Naive thymus-derived CD4-positive, alpha-beta T cell (primary cell): ENCODE measurements around the gene SLC46A3. TPM values are rescaled to one million over a fixed set of nuclear protein-coding genes. Genes with fewer than 3 reads are reported as not detected.
A peak's percentile ranks its signal among the peaks of the same experiment; 100 is the strongest.
"Not testable (repeated sequence)": the region's sequence is repeated elsewhere in the genome, so short reads cannot be mapped to it uniquely, and the experiment has no call there.

Source experiments
- ATAC-seq: fragments of 150-1000 bp; cut with Tn5 transposase; 2 replicates; pipeline ENCODE4 v1.10.0; 2021; ENCODE audit warnings: mild to moderate bottlenecking, moderate library complexity
- CTCF ChIA-PET: fragments of 350-600 bp; sonication (Branson Sonifier 250); formaldehyde crosslinking; loops from one replicate; lab custom pipeline; 2021; ENCODE audit warnings: antibody characterized with exemption; lab: Charles Lee
- POLR2A ChIA-PET: fragments of 350-600 bp; sonication (Branson Sonifier 250); formaldehyde crosslinking; loops from one replicate; lab custom pipeline; 2021; ENCODE audit warnings: antibody characterized with exemption, inconsistent platforms; lab: Charles Lee
- DNase-seq, 9 donors: peaks; one replicate each; pipeline versions ENCODE4 v3.0.0 to v3.0.0-alpha.2; 2020 to 2022; ENCODE audit warnings: mixed read lengths in 1 of 9
- H3K27ac ChIP-seq: one replicate; pipeline ENCODE4 v1.7.0; 2013; ENCODE audit warnings: mild to moderate bottlenecking, low read depth, low read length, moderate library complexity
- H3K27me3 ChIP-seq, 2 donors: one replicate each; pipeline ENCODE4 v1.7.0; 2013; ENCODE audit warnings: low read length in 2 of 2, mild to moderate bottlenecking in 2 of 2, moderate library complexity in 2 of 2; ENCODE audit not compliant: control insufficient read depth in 2 of 2, insufficient read depth in 2 of 2
- H3K36me3 ChIP-seq, 3 experiments: 1 replicate in 2 of 3; 2 replicates in 1 of 3; pipeline ENCODE4 v1.7.0; 2013; ENCODE audit warnings: low read length in 3 of 3, mild to moderate bottlenecking in 3 of 3, moderate library complexity in 1 of 3; ENCODE audit not compliant: insufficient read depth in 3 of 3, control insufficient read depth in 2 of 3
- H3K4me1 ChIP-seq, 2 donors: one replicate each; pipeline ENCODE4 v1.7.0; 2013; ENCODE audit warnings: low read length in 2 of 2, mild to moderate bottlenecking in 2 of 2, moderate library complexity in 1 of 2; ENCODE audit not compliant: control insufficient read depth in 2 of 2, insufficient read depth in 2 of 2
- H3K4me3 ChIP-seq: 2 replicates; pipeline ENCODE4 v1.7.0; 2013; ENCODE audit warnings: mild to moderate bottlenecking, low read length
- H3K9me3 ChIP-seq, 3 experiments: 1 replicate in 2 of 3; 2 replicates in 1 of 3; pipeline ENCODE4 v1.7.0; 2013; ENCODE audit warnings: low read length in 3 of 3; ENCODE audit not compliant: control insufficient read depth in 2 of 3
- H3K27ac Mint-ChIP-seq, 9 donors: one replicate each; pipeline ENCODE4 v1.8.0; 2020 to 2022; ENCODE audit warnings: mixed read lengths in 9 of 9, mild to moderate bottlenecking in 8 of 9, moderate library complexity in 5 of 9, inconsistent platforms in 2 of 9
- H3K27me3 Mint-ChIP-seq, 5 donors: one replicate each; pipeline ENCODE4 v1.8.0; 2021 to 2022; ENCODE audit warnings: mixed read lengths in 5 of 5, mild to moderate bottlenecking in 1 of 5
- H3K36me3 Mint-ChIP-seq, 5 donors: one replicate each; pipeline ENCODE4 v1.8.0; 2020 to 2022; ENCODE audit warnings: mixed read lengths in 5 of 5, mild to moderate bottlenecking in 3 of 5, inconsistent platforms in 1 of 5
- H3K4me1 Mint-ChIP-seq, 7 donors: one replicate each; pipeline ENCODE4 v1.8.0; 2020 to 2022; ENCODE audit warnings: mixed read lengths in 7 of 7, mild to moderate bottlenecking in 3 of 7, inconsistent platforms in 1 of 7
- H3K4me3 Mint-ChIP-seq, 10 donors: one replicate each; pipeline ENCODE4 v1.8.0; 2020 to 2022; ENCODE audit warnings: mild to moderate bottlenecking in 10 of 10, mixed read lengths in 10 of 10, moderate library complexity in 6 of 10, inconsistent platforms in 2 of 10
- H3K9me3 Mint-ChIP-seq, 11 donors: one replicate each; pipeline ENCODE4 v1.8.0; 2020 to 2022; ENCODE audit warnings: mixed read lengths in 11 of 11, mild to moderate bottlenecking in 4 of 11, inconsistent platforms in 1 of 11, moderate library complexity in 1 of 11
- intact Hi-C, 2 donors: fragments of 100-400 bp; cut with micrococcal nuclease; formaldehyde crosslinking; loops; one replicate each; pipeline ENCODE4 v1.15.1; 2023
- polyA plus RNA-seq, 2 donors: library from polyadenylated mRNA; unstranded; fragments of 300-500 nt; fragmentation: Illumina TruSeq; gene quantifications; one replicate each; pipeline ENCODE4 v1.2.3, GENCODE V29; 2021
- total RNA-seq, 6 experiments: library from RNA in 5 of 6; stranded (reverse) in 5 of 6; gene quantifications; 1 replicate in 5 of 6; 2 replicates in 1 of 6; pipeline ENCODE4 v1.2.3 and lab custom pipeline; 2021 to 2026

SLC46A3 gene
- total and polyA plus RNA-seq, 7 experiments from 2014 or later: 11.1 to 39.8 (median 21.8) TPM

DNA sequence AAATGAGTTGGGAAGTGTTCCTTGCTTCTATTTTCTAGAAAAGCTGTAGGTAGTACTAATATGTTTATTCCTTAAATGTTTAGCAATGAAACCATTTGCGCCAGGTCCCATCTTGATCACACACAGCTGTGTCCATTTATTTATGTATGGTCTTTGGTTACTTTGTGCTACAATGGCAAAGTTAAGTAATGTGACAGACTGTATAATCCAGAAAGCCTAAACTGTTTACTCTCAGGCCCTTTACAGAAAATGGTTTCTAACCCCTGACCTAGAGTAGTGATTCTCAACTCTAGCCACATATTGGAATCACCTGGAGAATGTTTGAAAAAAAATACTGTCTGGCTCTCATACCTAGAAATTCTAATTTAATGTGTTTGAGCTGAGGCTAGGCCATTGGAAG lies 21.3 kb downstream of the SLC46A3 start:
- peaks cover 0 to 8% (median 0%) of the 10 kb centered on the region in 5 donors for H3K27me3 Mint-ChIP-seq
- ChIA-PET CTCF (no interaction called here), POLR2A (no interaction called here)
- DNase-seq (no peak), ATAC-seq (no peak)
- Histone ChIP-seq H3K36me3 (peaks cover 5 to 22% (median 18%) of the 10 kb centered on the region in 3 experiments), H3K27ac (no peak overlapping the region), H3K4me1 (no peaks in the 10 kb centered on the region), H3K27me3 (no peaks in the 10 kb centered on the region), H3K4me3 (no peak overlapping the region), H3K9me3 (no peaks in the 10 kb centered on the region)
- H3K36me3 Mint-ChIP-seq: peaks cover 18 to 76% (median 50%) of the 10 kb centered on the region in 5 donors
- intact Hi-C loops: no loop called here
- no peaks in the 10 kb centered on the region for H3K4me1 Mint-ChIP-seq
- H3K27ac Mint-ChIP-seq: no peak overlapping the region
- peaks cover 0 to 20% (median 5%) of the 10 kb centered on the region in 11 donors for H3K9me3 Mint-ChIP-seq
- H3K4me3 Mint-ChIP-seq: no peak overlapping the region

DNA sequence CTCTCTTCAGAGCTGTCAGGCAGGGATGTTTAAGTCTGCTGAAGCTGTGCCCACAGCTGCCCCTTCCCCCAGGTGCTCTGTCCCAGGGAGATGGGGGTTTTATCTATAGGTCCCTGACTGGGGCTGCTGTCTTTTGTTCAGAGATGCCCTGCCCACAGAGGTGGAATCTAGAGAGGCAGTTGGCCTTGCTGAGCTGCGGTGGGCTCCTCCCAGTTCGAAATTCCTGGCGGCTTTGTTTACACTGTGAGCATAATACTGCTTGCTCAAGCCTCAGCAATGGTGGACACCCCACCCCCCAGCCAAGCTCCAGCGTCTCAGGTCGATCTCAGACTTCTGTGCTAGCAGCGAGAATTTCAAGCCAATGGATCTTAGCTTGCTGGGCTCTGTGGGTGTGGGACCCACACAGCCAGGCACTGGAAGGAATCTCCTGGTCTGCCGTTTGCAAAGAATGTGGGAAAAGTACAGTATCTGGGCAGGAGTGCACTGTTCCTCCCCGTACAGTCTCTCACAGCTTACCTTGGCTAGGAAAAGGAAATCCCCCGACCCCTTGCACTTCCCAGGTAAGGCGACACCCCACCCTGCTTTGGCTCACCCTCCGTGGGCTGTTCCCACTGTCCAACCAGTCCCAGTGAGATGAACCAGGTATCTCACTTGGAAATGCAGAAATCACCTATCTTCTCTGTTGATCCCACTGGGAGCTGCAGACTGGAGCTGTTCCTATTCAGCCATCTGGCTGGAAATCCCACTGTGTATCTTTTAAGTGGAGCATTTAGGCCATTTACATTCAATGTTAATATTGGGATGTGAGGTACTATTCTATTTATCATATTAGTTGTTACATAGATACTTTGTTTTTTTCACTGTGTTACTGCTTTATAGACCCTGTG lies 24.9 kb downstream of the SLC46A3 start:
- CTCF ChIA-PET: not testable (repeated sequence)

DNA sequence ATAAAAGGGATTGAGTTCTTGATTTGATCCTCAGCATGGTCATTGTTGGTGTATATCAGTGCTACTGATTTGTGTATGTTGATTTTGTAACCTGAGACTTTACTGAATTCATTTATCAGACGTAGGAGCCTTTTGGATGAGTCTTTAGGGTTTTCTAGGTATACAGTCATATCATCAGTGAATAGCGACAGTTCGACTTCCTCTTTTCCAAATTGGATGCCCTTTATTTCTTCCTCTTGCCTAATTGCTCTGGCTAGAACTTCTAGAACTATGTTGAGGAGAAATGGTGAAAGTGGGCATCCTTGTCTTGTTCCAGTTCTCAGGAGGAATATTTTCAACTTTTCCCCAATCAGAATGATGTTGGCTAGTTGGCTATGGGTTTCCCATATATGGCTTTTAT lies 32.9 kb downstream of the SLC46A3 start:
- Mint-ChIP-seq H3K27me3 (peaks cover 0 to 19% (median 0%) of the 10 kb centered on the region in 5 donors), H3K36me3 (peaks cover under 1 to 8% (median 5%) of the 10 kb centered on the region in 5 donors), H3K9me3 (peaks cover 7 to 41% (median 18%) of the 10 kb centered on the region in 11 donors), H3K4me3 (no peak overlapping the region), H3K4me1 (no peaks in the 10 kb centered on the region), H3K27ac (no peak overlapping the region)
- ChIA-PET POLR2A (no interaction called here), CTCF (no interaction called here)
- no peak for DNase-seq
- intact Hi-C loops: no loop called here
- Histone ChIP-seq H3K27me3 (no peaks in the 10 kb centered on the region), H3K36me3 (no peaks in the 10 kb centered on the region), H3K9me3 (no peaks in the 10 kb centered on the region), H3K4me1 (no peaks in the 10 kb centered on the region), H3K27ac (no peak overlapping the region), H3K4me3 (no peak overlapping the region)
- no peak for ATAC-seq

More for the DNA sequence above, 24.9 kb downstream of the SLC46A3 start:
- H3K27ac ChIP-seq, H3K36me3 ChIP-seq, POLR2A ChIA-PET, DNase-seq, H3K4me3 ChIP-seq, intact Hi-C loops, H3K4me1 Mint-ChIP-seq, H3K9me3 ChIP-seq, H3K27me3 ChIP-seq, H3K4me3 Mint-ChIP-seq, H3K4me1 ChIP-seq, ATAC-seq: not testable (repeated sequence)
- peaks cover 11 to 53% (median 31%) of the 10 kb centered on the region in 5 donors for H3K36me3 Mint-ChIP-seq
- H3K27me3 Mint-ChIP-seq: peaks cover 0 to 26% (median 0%) of the 10 kb centered on the region in 5 donors
- peaks cover 5 to 51% (median 24%) of the 10 kb centered on the region in 11 donors for H3K9me3 Mint-ChIP-seq
- H3K27ac Mint-ChIP-seq: peak overlapping the region in 1 of 9 donors; percentile 62

DNA sequence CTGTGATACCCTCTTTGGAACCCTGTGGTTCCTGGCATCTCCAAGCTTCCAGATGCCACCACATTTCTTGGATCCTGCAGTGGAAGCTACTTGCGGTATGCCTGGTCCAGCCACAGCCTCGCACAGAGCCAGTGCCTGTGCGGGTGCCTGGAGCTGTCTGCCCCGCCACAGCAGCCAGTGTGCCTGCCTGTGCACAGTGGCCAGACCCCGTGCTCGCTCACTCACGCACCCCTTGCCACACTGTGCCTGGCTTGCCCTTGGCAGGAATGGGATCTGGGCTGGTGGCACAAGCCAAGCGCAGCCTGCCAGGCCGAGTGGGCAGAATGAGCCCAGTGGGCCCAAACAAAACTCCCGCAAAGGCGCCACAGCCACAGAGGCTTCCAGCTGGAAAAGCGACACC lies 33.7 kb downstream of the SLC46A3 start:
- H3K27ac Mint-ChIP-seq: no peak overlapping the region
- ATAC-seq (no peak), DNase-seq (no peak)
- Histone ChIP-seq H3K36me3 (no peaks in the 10 kb centered on the region), H3K4me1 (no peaks in the 10 kb centered on the region), H3K4me3 (no peak overlapping the region), H3K27me3 (no peaks in the 10 kb centered on the region), H3K9me3 (no peaks in the 10 kb centered on the region), H3K27ac (no peak overlapping the region)
- peaks cover 6 to 33% (median 16%) of the 10 kb centered on the region in 11 donors for H3K9me3 Mint-ChIP-seq
- H3K4me3 Mint-ChIP-seq: no peak overlapping the region
- intact Hi-C loops: no loop called here
- H3K27me3 Mint-ChIP-seq: peaks cover 0 to 15% (median 0%) of the 10 kb centered on the region in 5 donors
- H3K4me1 Mint-ChIP-seq: no peaks in the 10 kb centered on the region
- H3K36me3 Mint-ChIP-seq: peaks cover 0 to 8% (median 3%) of the 10 kb centered on the region in 5 donors
- CTCF ChIA-PET: no interaction called here
- POLR2A ChIA-PET: no interaction called here

DNA sequence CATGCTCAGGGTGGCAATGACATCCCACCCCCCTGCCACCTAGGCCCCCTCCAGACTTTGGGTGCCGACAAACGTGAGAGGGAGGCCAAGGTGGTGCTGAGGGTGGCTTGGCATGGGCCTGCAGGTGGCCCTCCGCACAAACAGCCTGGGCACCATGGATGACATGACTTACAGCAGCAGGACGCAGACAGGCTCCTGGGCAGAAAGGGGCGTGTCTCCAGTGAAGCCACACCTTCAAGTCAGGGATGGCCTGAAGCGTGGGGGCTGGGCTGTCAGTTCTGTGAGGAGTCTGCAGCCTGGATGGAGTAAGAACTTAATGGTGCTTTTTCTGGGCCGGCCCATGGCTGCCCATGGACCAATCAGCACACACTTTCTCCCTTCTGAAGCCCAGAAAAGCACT lies 34.5 kb downstream of the SLC46A3 start:
- Mint-ChIP-seq H3K27me3 (peaks cover 0 to 8% (median 0%) of the 10 kb centered on the region in 5 donors), H3K4me1 (peaks cover 0 to 2% (median 0%) of the 10 kb centered on the region in 7 donors), H3K36me3 (peaks cover 0 to 8% (median 3%) of the 10 kb centered on the region in 5 donors), H3K9me3 (peaks cover 0 to 25% (median 9%) of the 10 kb centered on the region in 11 donors), H3K27ac (no peak overlapping the region), H3K4me3 (no peak overlapping the region)
- H3K4me1 ChIP-seq: no peaks in the 10 kb centered on the region
- ATAC-seq (no peak), DNase-seq (no peak)
- H3K27ac ChIP-seq: no peak overlapping the region
- H3K27me3 ChIP-seq: no peaks in the 10 kb centered on the region
- no peaks in the 10 kb centered on the region for H3K9me3 ChIP-seq
- H3K36me3 ChIP-seq: no peaks in the 10 kb centered on the region
- no peak overlapping the region for H3K4me3 ChIP-seq
- ChIA-PET CTCF (no interaction called here), POLR2A (no interaction called here)
- intact Hi-C loops: loop anchor here in 1 of 2 donors (5.0 kb wide), 1 partner anchor 33 kb away; the partner anchor contains the start of gene SLC46A3

DNA sequence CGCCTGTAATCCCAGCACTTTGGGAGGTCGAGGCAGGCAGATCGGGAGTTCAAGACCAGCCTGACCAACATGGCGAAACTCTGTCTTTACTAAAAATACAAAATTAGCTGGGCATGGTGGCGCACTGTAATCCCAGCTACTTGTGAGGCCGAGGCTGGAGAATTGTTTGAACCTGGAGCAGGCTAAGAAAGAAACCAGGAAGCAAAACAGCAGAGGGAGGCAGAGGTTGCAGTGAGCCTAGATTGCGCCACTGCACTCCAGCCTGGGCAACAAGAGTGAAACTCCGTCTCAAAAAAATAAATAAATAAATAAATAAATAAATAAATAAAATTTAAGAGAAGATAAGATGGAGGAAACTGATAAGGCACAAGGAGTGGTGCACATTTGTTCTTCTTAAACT lies 35.6 kb downstream of the SLC46A3 start:
- peak overlapping the region in 1 of 9 donors; percentile 44 for H3K27ac Mint-ChIP-seq
- POLR2A ChIA-PET, H3K27me3 ChIP-seq, H3K36me3 Mint-ChIP-seq, CTCF ChIA-PET, H3K4me3 Mint-ChIP-seq, H3K4me1 Mint-ChIP-seq, H3K27ac ChIP-seq, H3K4me3 ChIP-seq, ATAC-seq, H3K36me3 ChIP-seq, H3K9me3 ChIP-seq, DNase-seq, H3K27me3 Mint-ChIP-seq, H3K4me1 ChIP-seq: not testable (repeated sequence)
- intact Hi-C loops: loop anchor here in 1 of 2 donors (5.0 kb wide), 1 partner anchor 34 kb away; the partner anchor contains the start of gene SLC46A3
- peaks cover 0 to 15% (median 5%) of the 10 kb centered on the region in 11 donors for H3K9me3 Mint-ChIP-seq
